Measurements from ENCODE around the gene PLIN1.

GRCh38 chr15:89649716-89650115 lies 29.5 kb downstream of the PLIN1 start:
- TF ChIP-seq POLR2A (IDR thresholded peaks at IDR 0.05) (no peak), CTCF (IDR thresholded peaks at IDR 0.05) (no peak)

Data from lower leg skin (tissue), 3 donors.